DMS53 treated with DMSO at 0.1 percent for 48 hours (cell line): ENCODE measurements around the gene MYH14.
"Not testable (repeated sequence)": the region's sequence is repeated elsewhere in the genome, so short reads cannot be mapped to it uniquely, and the experiment has no call there.

Experiments
- DNase-seq: peaks from one replicate; lab custom pipeline; 2025; ENCODE audit not compliant: unreplicated experiment; lab: John Stamatoyannopoulos, UW

The MYH14 gene

GRCh38 chr19:50315773-50316448 lies 112.5 kb downstream of the MYH14 start:
- DNase-seq, result no peak

GRCh38 chr19:50317115-50317514 lies 113.7 kb downstream of the MYH14 start:
- DNase-seq, result no peak

- DNase-seq, result no peak
Measured at GRCh38 chr19:50318438-50318837, 115.0 kb downstream of the MYH14 start.

- no peak for DNase-seq
Measured at GRCh38 chr19:50319156-50319555, 115.7 kb downstream of the MYH14 start.

- DNase-seq, result no peak
Measured at GRCh38 chr19:50320051-50320450, 116.6 kb downstream of the MYH14 start.

- no peak for DNase-seq
Measured at GRCh38 chr19:50320596-50320995, 117.2 kb downstream of the MYH14 start.

GRCh38 chr19:50321831-50322230 lies 118.4 kb downstream of the MYH14 start:
- DNase-seq, result no peak

- no peak for DNase-seq
Measured at GRCh38 chr19:50322234-50322633, 118.8 kb downstream of the MYH14 start.

GRCh38 chr19:50322931-50323781 lies 119.7 kb downstream of the MYH14 start:
- no peak for DNase-seq

- no peak for DNase-seq
Measured at GRCh38 chr19:50323782-50324133, 120.3 kb downstream of the MYH14 start.

- DNase-seq, result no peak
Measured at GRCh38 chr19:50324331-50324730, 120.9 kb downstream of the MYH14 start.

- peak; percentile 45 for DNase-seq
Measured at GRCh38 chr19:50325310-50326100, 122.1 kb downstream of the MYH14 start.

- no peak for DNase-seq
Measured at GRCh38 chr19:50326101-50326664, 122.8 kb downstream of the MYH14 start.

- no peak for DNase-seq
Measured at GRCh38 chr19:50327013-50327412, 123.6 kb downstream of the MYH14 start.

- no peak for DNase-seq
Measured at GRCh38 chr19:50327461-50328223, 124.2 kb downstream of the MYH14 start.

- no peak for DNase-seq
Measured at GRCh38 chr19:50328224-50328872, 124.9 kb downstream of the MYH14 start.

GRCh38 chr19:50328873-50329145 lies 125.4 kb downstream of the MYH14 start:
- no peak for DNase-seq

GRCh38 chr19:50329146-50329925 lies 125.9 kb downstream of the MYH14 start, which contains the start of gene KCNC3:
Gene KCNC3, minus strand, starts transcription at chr19:50329377. Its CDS starts 295 bp downstream, at chr19:50329082.
- DNase-seq, result peak; percentile 95

- not testable (repeated sequence) for DNase-seq
Measured at GRCh38 chr19:50329926-50330294, 126.5 kb downstream of the MYH14 start.
